Left ventricle myocardium inferior (tissue), 1 donor: Measurements from ENCODE around the gene ARHGAP29. TPM values are rescaled to one million over a fixed set of nuclear protein-coding genes. Genes with fewer than 3 reads are reported as not detected.

ENCODE experiments used
- DNase-seq: peaks from one replicate; pipeline ENCODE4 v3.0.0-alpha.2; 2020
- H3K27ac ChIP-seq: fragments of 200-600 bp; replicated peaks from 2 replicates; pipeline ENCODE4 v1.8.0; 2021
- H3K27me3 ChIP-seq: fragments of 200-600 bp; 2 replicates; pipeline ENCODE4 v1.8.0; 2021; ENCODE audit warnings: low read depth
- H3K36me3 ChIP-seq: fragments of 200-600 bp; 2 replicates; pipeline ENCODE4 v1.8.0; 2021
- H3K4me1 ChIP-seq: fragments of 200-600 bp; 2 replicates; pipeline ENCODE4 v1.8.0; 2021
- H3K4me3 ChIP-seq: fragments of 200-600 bp; 2 replicates; pipeline ENCODE4 v1.8.0; 2021; ENCODE audit warnings: mild to moderate bottlenecking, moderate library complexity
- H3K9me3 ChIP-seq: fragments of 200-600 bp; replicated peaks from 2 replicates; pipeline ENCODE4 v1.8.0; 2021
- CTCF ChIP-seq: fragments of 200-600 bp; IDR thresholded peaks from 2 replicates; pipeline ENCODE4 v1.8.0; 2021; ENCODE audit warnings: antibody characterized with exemption, mild to moderate bottlenecking, borderline replicate concordance
- intact Hi-C: fragments of 100-400 bp; cut with micrococcal nuclease; formaldehyde crosslinking; loops from one replicate; pipeline ENCODE4 v1.11.0; 2022
- total RNA-seq: library from RNA; stranded (reverse); fragmentation: NEBNext Ultra II Directional; extraction: Animal tissue kit (Norgen Biotek cat#: 25700); gene quantifications from one replicate; pipeline ENCODE4 v1.2.1, GENCODE V29; 2021
- donor health status: DM: no; HTN: yes; CAD: no; lungs with severe emphysema.

ARHGAP29 gene
- total RNA-seq, 1 donor from 2014 or later, result 26.5 TPM

GRCh38 chr1:94259635-94260289 lies 22.4 kb upstream of the ARHGAP29 start:
- H3K9me3 ChIP-seq, result no peaks in the 10 kb centered on the region
- H3K4me1 ChIP-seq, result peaks cover 16% of the 10 kb centered on the region
- H3K36me3 ChIP-seq, result no peaks in the 10 kb centered on the region
- no peak for DNase-seq
- no peak for TF ChIP-seq CTCF
- no peak overlapping the region for H3K4me3 ChIP-seq
- H3K27me3 ChIP-seq, result no peaks in the 10 kb centered on the region
- H3K27ac ChIP-seq, result peak overlapping the region; percentile 52
- intact Hi-C loops, result no loop called here

- intact Hi-C loops, result no loop called here
Measured at GRCh38 chr1:94258873-94259331, 21.5 kb upstream of the ARHGAP29 start.

GRCh38 chr1:94257444-94257843 lies 20.1 kb upstream of the ARHGAP29 start:
- no peak for DNase-seq
- Histone ChIP-seq H3K27me3 (no peaks in the 10 kb centered on the region), H3K4me1 (peaks cover 16% of the 10 kb centered on the region), H3K27ac (no peak overlapping the region), H3K36me3 (no peaks in the 10 kb centered on the region), H3K4me3 (no peak overlapping the region), H3K9me3 (no peaks in the 10 kb centered on the region)
- no peak for TF ChIP-seq CTCF
- intact Hi-C loops, result no loop called here

More at GRCh38 chr1:94258873-94259331, 21.5 kb upstream of the ARHGAP29 start:
- H3K9me3 ChIP-seq, result no peaks in the 10 kb centered on the region
- no peaks in the 10 kb centered on the region for H3K27me3 ChIP-seq
- H3K4me1 ChIP-seq, result peaks cover 16% of the 10 kb centered on the region
- H3K27ac ChIP-seq, result peak overlapping the region; percentile 52
- no peak for TF ChIP-seq CTCF
- H3K4me3 ChIP-seq, result no peak overlapping the region
- no peaks in the 10 kb centered on the region for H3K36me3 ChIP-seq
- no peak for DNase-seq

GRCh38 chr1:94255476-94255875 lies 18.1 kb upstream of the ARHGAP29 start:
- Histone ChIP-seq H3K9me3 (no peaks in the 10 kb centered on the region), H3K27ac (peak overlapping the region; percentile 72), H3K4me3 (no peak overlapping the region), H3K27me3 (no peaks in the 10 kb centered on the region), H3K4me1 (peaks cover 16% of the 10 kb centered on the region), H3K36me3 (no peaks in the 10 kb centered on the region)
- no peak for TF ChIP-seq CTCF
- no peak for DNase-seq
- intact Hi-C loops, result no loop called here

- DNase-seq, result no peak
- no peak for TF ChIP-seq CTCF
- no peak overlapping the region for H3K4me3 ChIP-seq
- peaks cover 11% of the 10 kb centered on the region for H3K4me1 ChIP-seq
- H3K36me3 ChIP-seq, result no peaks in the 10 kb centered on the region
- H3K27ac ChIP-seq, result no peak overlapping the region
- H3K27me3 ChIP-seq, result no peaks in the 10 kb centered on the region
- H3K9me3 ChIP-seq, result no peaks in the 10 kb centered on the region
- intact Hi-C loops, result no loop called here
Measured at GRCh38 chr1:94254073-94254810, 16.9 kb upstream of the ARHGAP29 start.
